Smooth muscle cell (in vitro differentiated cells): ENCODE measurements around the gene EYA4. TPM values are rescaled to one million over a fixed set of nuclear protein-coding genes. Genes with fewer than 3 reads are reported as not detected.

Experiments
- DNase-seq: peaks from one replicate; lab custom pipeline; 2025; ENCODE audit not compliant: unreplicated experiment; lab: John Stamatoyannopoulos, UW
- H2AFZ ChIP-seq: fragments of 200-600 bp; sonication (generic); 2 replicates; pipeline ENCODE4 v1.6.0; 2016; ENCODE audit warnings: antibody characterized with exemption, low read depth, mild to moderate bottlenecking
- H3F3A ChIP-seq: fragments of 200-600 bp; sonication (generic); 2 replicates; pipeline ENCODE4 v1.6.0; 2017; ENCODE audit warnings: antibody characterized with exemption, low read depth
- H3K27ac ChIP-seq: fragments of 200-600 bp; sonication (generic); 2 replicates; pipeline ENCODE4 v1.5.1; 2016; ENCODE audit warnings: low read depth, mild to moderate bottlenecking
- H3K27me3 ChIP-seq: fragments of 200-600 bp; sonication (generic); 2 replicates; pipeline ENCODE4 v1.6.1; 2016; ENCODE audit warnings: low read depth, mild to moderate bottlenecking
- H3K36me3 ChIP-seq: fragments of 200-600 bp; sonication (generic); 2 replicates; pipeline ENCODE4 v1.5.1; 2016; ENCODE audit warnings: low read depth
- H3K4me1 ChIP-seq: fragments of 200-600 bp; sonication (generic); 2 replicates; pipeline ENCODE4 v1.5.1; 2016; ENCODE audit warnings: low read depth
- H3K4me2 ChIP-seq: fragments of 200-600 bp; sonication (generic); 2 replicates; pipeline ENCODE4 v1.6.0; 2016; ENCODE audit warnings: mild to moderate bottlenecking
- H3K4me3 ChIP-seq: fragments of 200-600 bp; sonication (generic); 2 replicates; pipeline ENCODE4 v1.5.1; 2016; ENCODE audit warnings: mild to moderate bottlenecking
- H3K79me2 ChIP-seq: fragments of 200-600 bp; sonication (generic); 2 replicates; pipeline ENCODE4 v1.6.0; 2016; ENCODE audit warnings: low read depth, mild to moderate bottlenecking
- H3K9ac ChIP-seq: fragments of 200-600 bp; sonication (generic); 2 replicates; pipeline ENCODE4 v1.6.0; 2016; ENCODE audit warnings: low read depth
- H3K9me3 ChIP-seq: fragments of 200-600 bp; sonication (generic); replicated peaks from 2 replicates; pipeline ENCODE4 v1.5.1; 2016; ENCODE audit warnings: low read depth
- H4K20me1 ChIP-seq: fragments of 200-600 bp; sonication (generic); 2 replicates; pipeline ENCODE4 v1.6.0; 2016; ENCODE audit warnings: low read depth
- CTCF ChIP-seq: fragments of 200-600 bp; sonication (generic); IDR thresholded peaks from 2 replicates; pipeline ENCODE4 v1.5.1; 2017; ENCODE audit warnings: borderline replicate concordance, mild to moderate bottlenecking, antibody characterized with exemption; ENCODE audit not compliant: insufficient read depth, poor library complexity, severe bottlenecking
- WGBS: methylation state at CpG from one replicate; pipeline ENCODE4 v1.1.7; 2016; ENCODE audit warnings: low lambda C conversion rate; 5-methylcytosine and 5-hydroxymethylcytosine counted together
- polyA plus RNA-seq: library from polyadenylated mRNA; unstranded; fragments of >200 nt; fragmentation: Nextera tagmentation; extraction: Ambion mirVana; gene quantifications from 2 replicates; pipeline ENCODE4 v1.2.1, GENCODE V29; 2016
- total RNA-seq: library from RNA; depleted of rRNA; stranded (reverse); fragments of >200 nt; gene quantifications from 2 replicates; pipeline ENCODE4 v1.2.3, GENCODE V29; 2014

Gene EYA4
- total and polyA plus RNA-seq, 2 experiments from 2014 or later = 1.3 TPM; not detected in 1

DNA sequence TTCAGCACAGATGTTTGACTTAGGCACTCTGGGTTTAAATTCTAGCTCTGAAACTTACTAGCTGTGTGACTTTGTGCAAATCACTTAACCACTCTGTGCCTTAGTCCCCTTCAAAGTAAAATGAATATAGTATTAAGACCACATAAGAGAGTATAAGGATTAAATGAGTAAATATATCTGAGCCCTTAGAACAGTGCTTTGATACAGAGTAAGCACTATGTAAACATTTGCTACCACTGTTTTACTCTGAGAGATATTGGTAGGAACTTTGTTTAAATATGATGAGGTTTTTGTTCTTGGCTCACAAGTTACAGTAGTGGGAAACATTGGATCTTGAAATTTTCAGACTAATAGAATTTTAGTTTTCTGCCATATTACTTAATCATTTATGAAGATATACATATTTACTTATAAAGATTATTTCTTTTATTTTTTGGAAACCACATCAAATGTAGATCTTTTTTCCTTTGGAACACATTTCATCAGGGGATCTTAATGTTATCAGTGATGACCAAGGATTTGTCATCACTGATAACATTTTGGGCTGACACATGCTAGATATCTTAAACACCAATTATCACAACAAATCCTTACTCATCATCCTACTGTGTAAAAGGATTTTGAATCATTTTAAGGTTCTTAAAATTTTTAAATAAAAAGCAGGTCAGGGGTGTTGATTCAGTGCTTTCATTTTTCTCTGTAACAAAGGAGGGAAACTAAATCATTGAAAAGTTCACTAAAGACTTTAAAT lies 226.2 kb downstream of the EYA4 start:
- H2AFZ ChIP-seq = no peak overlapping the region
- H3K9me3 ChIP-seq = no peaks in the 10 kb centered on the region
- H3K4me3 ChIP-seq = no peak overlapping the region
- no peaks in the 10 kb centered on the region for H3K79me2 ChIP-seq
- no peak overlapping the region for H3K9ac ChIP-seq
- H3K36me3 ChIP-seq = no peaks in the 10 kb centered on the region
- no peak overlapping the region for H3K27ac ChIP-seq
- peaks cover 12% of the 10 kb centered on the region for H3K4me1 ChIP-seq
- no peaks in the 10 kb centered on the region for H4K20me1 ChIP-seq
- peak overlapping the region; percentile 46 for H3K4me2 ChIP-seq
- no peak for DNase-seq
- H3F3A ChIP-seq = no peaks in the 10 kb centered on the region
- no peak for TF ChIP-seq CTCF
- peaks cover 11% of the 10 kb centered on the region for H3K27me3 ChIP-seq

GRCh38 chr6:133467982-133468380 lies 226.8 kb downstream of the EYA4 start:
- H3K4me3 ChIP-seq = no peak overlapping the region
- H4K20me1 ChIP-seq = no peaks in the 10 kb centered on the region
- H3K9ac ChIP-seq = no peak overlapping the region
- H2AFZ ChIP-seq = no peak overlapping the region
- H3K79me2 ChIP-seq = no peaks in the 10 kb centered on the region
- DNase-seq = no peak
- H3K36me3 ChIP-seq = no peaks in the 10 kb centered on the region
- H3K27ac ChIP-seq = no peak overlapping the region
- peaks cover 12% of the 10 kb centered on the region for H3K4me1 ChIP-seq
- no peaks in the 10 kb centered on the region for H3F3A ChIP-seq
- H3K9me3 ChIP-seq = no peaks in the 10 kb centered on the region
- WGBS = 49% methylated on average over 2 of the region's 2 CpGs
- peak overlapping the region; percentile 46 for H3K4me2 ChIP-seq
- no peak for TF ChIP-seq CTCF
- peaks cover 11% of the 10 kb centered on the region for H3K27me3 ChIP-seq

DNA sequence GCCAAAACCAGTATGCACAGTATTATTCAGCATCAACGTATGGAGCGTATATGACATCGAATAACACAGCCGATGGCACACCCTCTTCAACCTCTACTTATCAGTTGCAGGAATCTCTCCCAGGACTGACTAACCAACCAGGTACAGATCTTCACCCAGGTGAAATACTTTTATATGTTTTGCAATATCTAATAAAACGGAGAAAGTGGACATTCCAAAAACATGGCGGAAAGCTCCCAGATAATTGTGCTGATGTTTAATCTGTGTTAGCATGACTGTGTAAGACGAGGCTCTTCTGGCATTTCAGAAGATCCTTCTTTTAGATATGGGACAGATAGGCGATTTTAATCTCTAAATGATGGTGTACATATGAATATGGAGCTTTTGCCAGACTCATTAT lies 227.4 kb downstream of the EYA4 start:
- Histone ChIP-seq H3K9me3 (no peaks in the 10 kb centered on the region), H3K4me1 (peaks cover 12% of the 10 kb centered on the region), H3K27ac (no peak overlapping the region), H3K4me2 (no peak overlapping the region), H3K27me3 (peaks cover 17% of the 10 kb centered on the region), H3F3A (no peaks in the 10 kb centered on the region), H3K9ac (no peak overlapping the region), H3K79me2 (no peaks in the 10 kb centered on the region), H3K36me3 (no peaks in the 10 kb centered on the region), H4K20me1 (no peaks in the 10 kb centered on the region), H2AFZ (no peak overlapping the region), H3K4me3 (no peak overlapping the region)
- TF ChIP-seq CTCF = no peak
- 91% methylated on average over 8 of the region's 8 CpGs for whole genome bisulfite sequencing
- no peak for DNase-seq

- Histone ChIP-seq H3K27me3 (peaks cover 45% of the 10 kb centered on the region), H3K79me2 (no peaks in the 10 kb centered on the region), H3K36me3 (no peaks in the 10 kb centered on the region), H3K4me3 (no peak overlapping the region), H3K9me3 (no peaks in the 10 kb centered on the region), H3K4me1 (no peaks in the 10 kb centered on the region), H4K20me1 (no peaks in the 10 kb centered on the region), H3F3A (no peaks in the 10 kb centered on the region), H3K9ac (no peak overlapping the region), H3K27ac (no peak overlapping the region), H3K4me2 (no peak overlapping the region), H2AFZ (no peak overlapping the region)
- TF ChIP-seq CTCF = no peak
- DNase-seq = no peak
- WGBS = 86% methylated on average over 2 of the region's 2 CpGs
Observed at GRCh38 chr6:133474516-133474915, 233.4 kb downstream of the EYA4 start.
